IMR-90 (cell line): ENCODE results near the gene C15orf39. TPM values are rescaled to one million over a fixed set of nuclear protein-coding genes. Genes with fewer than 3 reads are reported as not detected.

Experiments used
- ATAC-seq: fragments of 200-7000 bp; cut with Tn5 transposase; 2 replicates; pipeline ENCODE4 v1.9.1; 2020; ENCODE audit warnings: low read depth, mild to moderate bottlenecking, moderate library complexity
- BruUV-seq: library from RNA; stranded (reverse); fragments of 400-500 nt; replicated peaks from 2 replicates; lab custom pipeline; 2021; lab: Mats Ljungman, UMichigan
- CTCF ChIA-PET: fragments of 300-600 bp; formaldehyde crosslinking; extraction: SDS; loops from one replicate; lab custom pipeline; 2021; ENCODE audit warnings: antibody characterized with exemption; lab: Yijun Ruan, JAX
- POLR2A ChIA-PET: fragments of 300-600 bp; sonication (Branson Sonifier 250); formaldehyde crosslinking; loops from one replicate; lab custom pipeline; 2022; ENCODE audit warnings: antibody characterized with exemption; ENCODE audit not compliant: unreplicated experiment; lab: Charles Lee
- DNase-seq: peaks from one replicate; pipeline ENCODE4 v3.0.0; 2013
- H2AFZ ChIP-seq: replicated peaks from 2 replicates; pipeline ENCODE3; 2013; ENCODE audit warnings: low read length, mild to moderate bottlenecking; ENCODE audit not compliant: poor library complexity
- H2AK5ac ChIP-seq: 2 replicates; pipeline ENCODE4 v1.6.1; 2013; ENCODE audit warnings: low read depth, low read length, inconsistent platforms
- H2AK9ac ChIP-seq: replicated peaks from 2 replicates; pipeline ENCODE3; 2013; ENCODE audit warnings: mild to moderate bottlenecking, low read depth, low read length, moderate library complexity; ENCODE audit not compliant: poor library complexity
- H2BK120ac ChIP-seq: 2 replicates; pipeline ENCODE4 v1.6.1; 2013; ENCODE audit warnings: low read depth, low read length, inconsistent platforms
- H2BK15ac ChIP-seq: 3 replicates; pipeline ENCODE4 v1.6.1; 2013; ENCODE audit warnings: low read depth, low read length, inconsistent platforms
- H2BK20ac ChIP-seq: 2 replicates; pipeline ENCODE4 v1.6.1; 2013; ENCODE audit warnings: low read depth, mild to moderate bottlenecking, inconsistent platforms, low read length, moderate library complexity
- H2BK5ac ChIP-seq: 2 replicates; pipeline ENCODE4 v1.6.1; 2013; ENCODE audit warnings: mild to moderate bottlenecking, low read depth, low read length, inconsistent platforms; ENCODE audit not compliant: poor library complexity, severe bottlenecking
- H3K14ac ChIP-seq: replicated peaks from 2 replicates; pipeline ENCODE4 v1.6.1; 2013; ENCODE audit warnings: low read depth, low read length, inconsistent platforms
- H3K18ac ChIP-seq: 2 replicates; pipeline ENCODE4 v1.6.1; 2013; ENCODE audit warnings: low read depth, low read length, control low read depth
- H3K23ac ChIP-seq: 2 replicates; pipeline ENCODE4 v1.6.1; 2013; ENCODE audit warnings: low read depth, low read length, inconsistent platforms
- H3K27ac ChIP-seq: 2 replicates; pipeline ENCODE4 v1.5.1; 2013; ENCODE audit warnings: mild to moderate bottlenecking, control low read depth, low read length; ENCODE audit not compliant: insufficient read depth
- H3K27me3 ChIP-seq: 2 replicates; pipeline ENCODE4 v1.6.1; 2013; ENCODE audit warnings: low read length; ENCODE audit not compliant: control insufficient read depth, insufficient read depth
- H3K36me3 ChIP-seq: 2 replicates; pipeline ENCODE4 v1.6.1; 2013; ENCODE audit warnings: low read length, mixed read lengths; ENCODE audit not compliant: control insufficient read depth, insufficient read depth
- H3K4ac ChIP-seq: 2 replicates; pipeline ENCODE4 v1.6.1; 2013; ENCODE audit warnings: low read depth, low read length, inconsistent platforms
- H3K4me1 ChIP-seq: 2 replicates; pipeline ENCODE4 v1.6.1; 2013; ENCODE audit warnings: low read length, mixed read lengths; ENCODE audit not compliant: control insufficient read depth, insufficient read depth
- H3K4me2 ChIP-seq: 2 replicates; pipeline ENCODE4 v1.6.1; 2013; ENCODE audit warnings: low read depth, mild to moderate bottlenecking, control low read depth, low read length, moderate library complexity
- H3K4me3 ChIP-seq: 2 replicates; pipeline ENCODE4 v1.5.1; 2013; ENCODE audit warnings: low read depth, mild to moderate bottlenecking, control low read depth, low read length, moderate library complexity; ENCODE audit not compliant: insufficient read depth
- H3K56ac ChIP-seq: 2 replicates; pipeline ENCODE4 v1.6.1; 2013; ENCODE audit warnings: low read length, inconsistent platforms; ENCODE audit not compliant: insufficient read depth; ENCODE audit errors: extremely low read depth
- H3K79me1 ChIP-seq, 2 experiments: 2 replicates each; pipeline ENCODE4 v1.6.1; 2013; ENCODE audit warnings: low read length in 2 of 2, inconsistent platforms in 1 of 2, low read depth in 1 of 2
- H3K9ac ChIP-seq: 2 replicates; pipeline ENCODE4 v1.6.1; 2013; ENCODE audit warnings: low read depth, low read length, control low read depth
- H3K9me1 ChIP-seq: 2 replicates; pipeline ENCODE4 v1.6.1; 2013; ENCODE audit warnings: low read length, inconsistent platforms; ENCODE audit not compliant: insufficient read depth
- H3K9me3 ChIP-seq: 2 replicates; pipeline ENCODE4 v1.6.1; 2013; ENCODE audit warnings: low read length; ENCODE audit not compliant: control insufficient read depth, insufficient read depth
- H4K20me1 ChIP-seq: 2 replicates; pipeline ENCODE4 v1.6.1; 2013; ENCODE audit warnings: low read length, inconsistent platforms; ENCODE audit not compliant: insufficient read depth
- H4K5ac ChIP-seq: 2 replicates; pipeline ENCODE4 v1.6.1; 2013; ENCODE audit warnings: mild to moderate bottlenecking, low read depth, low read length, control low read depth
- H4K8ac ChIP-seq, 2 experiments: 2 replicates each; pipeline ENCODE4 v1.6.1; 2013; ENCODE audit warnings: low read depth in 2 of 2, low read length in 2 of 2, control low read depth in 1 of 2, inconsistent platforms in 1 of 2
- H4K91ac ChIP-seq: 2 replicates; pipeline ENCODE4 v1.6.1; 2013; ENCODE audit warnings: low read depth, low read length, inconsistent platforms; ENCODE audit not compliant: insufficient read depth
- BHLHE40 ChIP-seq: fragments of 150-350 bp; IDR thresholded peaks from 2 replicates; pipeline ENCODE4 v1.6.1; 2016; ENCODE audit warnings: mild to moderate bottlenecking, low read depth, low read length
- CEBPB ChIP-seq: IDR thresholded peaks from 2 replicates; pipeline ENCODE4 v1.6.1; 2012; ENCODE audit warnings: low read depth, low read length, improper control_type of control experiment
- CHD1 ChIP-seq: IDR thresholded peaks from 2 replicates; pipeline ENCODE4 v1.6.1; 2012; ENCODE audit warnings: low read depth, low read length, improper control_type of control experiment
- MAFK ChIP-seq: IDR thresholded peaks from 2 replicates; pipeline ENCODE4 v1.6.1; 2012; ENCODE audit warnings: low read depth, low read length, improper control_type of control experiment
- MXI1 ChIP-seq: IDR thresholded peaks from 2 replicates; pipeline ENCODE4 v1.6.1; 2012; ENCODE audit warnings: low read depth, mild to moderate bottlenecking, low read length, moderate library complexity, borderline replicate concordance
- POLR2A ChIP-seq: IDR thresholded peaks from 2 replicates; pipeline ENCODE4 v1.6.1; 2012; ENCODE audit warnings: mild to moderate bottlenecking, low read depth, low read length
- RAD21 ChIP-seq: IDR thresholded peaks from 2 replicates; pipeline ENCODE4 v1.6.1; 2012; ENCODE audit warnings: low read length, improper control_type of control experiment
- RCOR1 ChIP-seq: IDR thresholded peaks from 2 replicates; pipeline ENCODE4 v1.6.1; 2012; ENCODE audit warnings: mild to moderate bottlenecking, low read length, improper control_type of control experiment; ENCODE audit not compliant: insufficient replicate concordance
- WGBS, 2 experiments: methylation state at CpG; one replicate each; pipeline versions ENCODE4 v1.1.5 to v1.1.7; 2013; ENCODE audit warnings: missing lambda C conversion rate in 2 of 2; ENCODE audit not compliant: insufficient read length in 1 of 2; ENCODE audit errors: extremely low coverage in 2 of 2; 5-methylcytosine and 5-hydroxymethylcytosine counted together
- dilution Hi-C: fragments of 300-500 bp; cut with HindIII; formaldehyde crosslinking; loops from one replicate; pipeline ENCODE4 v1.14.3; 2018; ENCODE audit warnings: low sequenced_read_pairs; ENCODE audit not compliant: unreplicated experiment
- in situ Hi-C: fragments of 300-500 bp; cut with MboI; formaldehyde crosslinking; loops from 3 replicates; pipeline ENCODE4 v1.14.3; 2019; ENCODE audit warnings: low sequenced_read_pairs, inconsistent platforms, mixed read lengths
- intact Hi-C: fragments of 100-400 bp; cut with micrococcal nuclease; formaldehyde crosslinking; loops from 2 replicates; pipeline ENCODE4 v1.10.0; 2022
- polyA plus RNA-seq, 3 experiments: library from polyadenylated mRNA; depleted of rRNA; stranded (reverse); fragments of >200 nt; gene quantifications; 2 replicates each; pipeline ENCODE4 v1.2.3, GENCODE V29; 2012; ENCODE audit warnings: low replicate concordance in 1 of 3
- total RNA-seq: library from RNA; depleted of rRNA; stranded (reverse); fragments of >200 nt; gene quantifications from 2 replicates; pipeline ENCODE4 v1.2.3, GENCODE V29; 2012

The C15orf39 gene
- total and polyA plus RNA-seq, 2 of the 4 experiments (the other 2 are of a cell fraction) = 1.3 to 5.7 TPM

DNA sequence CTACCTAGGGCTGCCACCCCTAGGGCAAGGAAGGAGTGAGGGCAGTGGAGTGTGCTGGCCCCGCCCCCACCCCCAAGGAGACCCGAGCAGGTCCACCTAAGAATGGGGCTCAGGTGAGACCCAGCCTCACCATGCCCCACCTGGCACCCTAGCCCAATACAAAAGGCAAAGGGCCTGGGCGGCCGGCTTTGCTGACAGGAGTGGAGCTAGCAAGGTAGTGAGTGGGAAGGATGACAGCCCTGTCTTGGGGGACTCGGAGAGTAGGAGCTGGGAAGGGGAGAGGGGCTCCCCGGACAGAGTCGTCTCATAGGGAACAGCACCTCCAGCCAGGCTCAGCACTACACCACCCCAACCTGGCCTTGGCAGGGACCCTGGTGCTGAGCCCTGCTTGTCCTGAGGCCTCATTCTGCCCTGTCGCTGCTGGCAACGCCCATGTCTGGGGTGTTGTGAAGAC lies 12.1 kb downstream of the C15orf39 start:
- no peak for TF ChIP-seq RCOR1
- TF ChIP-seq BHLHE40 = no peak
- no peak for TF ChIP-seq RAD21
- no peak for TF ChIP-seq CEBPB
- TF ChIP-seq MAFK = no peak
- no peak for TF ChIP-seq CHD1
- TF ChIP-seq MXI1 = no peak
- TF ChIP-seq POLR2A = no peak
- DNase-seq (no peak), ATAC-seq (no peak)
- H2BK20ac ChIP-seq = no peak overlapping the region
- no peak overlapping the region for H3K4me3 ChIP-seq
- no peak overlapping the region for H2BK15ac ChIP-seq
- WGBS, 2 experiments = no CpG with 5 or more reads among the region's 9 CpGs
- H4K20me1 ChIP-seq = peaks cover 61% of the 10 kb centered on the region
- ChIA-PET CTCF (no interaction called here), POLR2A (no interaction called here)
- no peak overlapping the region for H3K14ac ChIP-seq
- no peak overlapping the region for H2BK5ac ChIP-seq
- no peak overlapping the region for H3K27ac ChIP-seq
- in situ Hi-C loops = no loop called here
- H3K4me1 ChIP-seq = no peaks in the 10 kb centered on the region
- dilution Hi-C loops = no loop called here
- no peak overlapping the region for H2BK120ac ChIP-seq
- no peak overlapping the region for H3K18ac ChIP-seq
- peaks cover 42% of the 10 kb centered on the region for H3K36me3 ChIP-seq
- no peak overlapping the region for H3K23ac ChIP-seq
- no TSS peak for BruUV-seq
- intact Hi-C loops = no loop called here
- no peak overlapping the region for H4K8ac ChIP-seq
- no peak overlapping the region for H2AK9ac ChIP-seq
- H3K9ac ChIP-seq = no peak overlapping the region
- H2AK5ac ChIP-seq = no peak overlapping the region
- H3K27me3 ChIP-seq = no peaks in the 10 kb centered on the region
- H2AFZ ChIP-seq = no peak overlapping the region
- no peaks in the 10 kb centered on the region for H3K9me1 ChIP-seq
- peaks cover 17 to 36% of the 10 kb centered on the region in 2 experiments for H3K79me1 ChIP-seq
- H3K4me2 ChIP-seq = no peak overlapping the region
- no peak overlapping the region for H3K4ac ChIP-seq
- H3K9me3 ChIP-seq = no peaks in the 10 kb centered on the region
- H3K56ac ChIP-seq = no peak overlapping the region
- H4K5ac ChIP-seq = no peak overlapping the region
- no peak overlapping the region for H4K91ac ChIP-seq
